Measurements from ENCODE around the gene KCNK1.

The KCNK1 gene

GRCh38 chr1:233624289-233624688 lies 10.4 kb downstream of the KCNK1 start:
- no peak for DNase-seq (ENCODE audit: low read depth)
- TF ChIP-seq, protein P1, sequence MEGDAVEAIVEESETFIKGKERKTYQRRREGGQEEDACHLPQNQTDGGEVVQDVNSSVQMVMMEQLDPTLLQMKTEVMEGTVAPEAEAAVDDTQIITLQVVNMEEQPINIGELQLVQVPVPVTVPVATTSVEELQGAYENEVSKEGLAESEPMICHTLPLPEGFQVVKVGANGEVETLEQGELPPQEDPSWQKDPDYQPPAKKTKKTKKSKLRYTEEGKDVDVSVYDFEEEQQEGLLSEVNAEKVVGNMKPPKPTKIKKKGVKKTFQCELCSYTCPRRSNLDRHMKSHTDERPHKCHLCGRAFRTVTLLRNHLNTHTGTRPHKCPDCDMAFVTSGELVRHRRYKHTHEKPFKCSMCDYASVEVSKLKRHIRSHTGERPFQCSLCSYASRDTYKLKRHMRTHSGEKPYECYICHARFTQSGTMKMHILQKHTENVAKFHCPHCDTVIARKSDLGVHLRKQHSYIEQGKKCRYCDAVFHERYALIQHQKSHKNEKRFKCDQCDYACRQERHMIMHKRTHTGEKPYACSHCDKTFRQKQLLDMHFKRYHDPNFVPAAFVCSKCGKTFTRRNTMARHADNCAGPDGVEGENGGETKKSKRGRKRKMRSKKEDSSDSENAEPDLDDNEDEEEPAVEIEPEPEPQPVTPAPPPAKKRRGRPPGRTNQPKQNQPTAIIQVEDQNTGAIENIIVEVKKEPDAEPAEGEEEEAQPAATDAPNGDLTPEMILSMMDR (IDR thresholded peaks at IDR 0.05; ENCODE audit: insufficient read depth, low read depth, low read length, missing control alignments): no peak
- H3K4me3 ChIP-seq (ENCODE audit: low read depth, low read length): no peak overlapping the region

GRCh38 chr1:233625087-233625486 lies 11.2 kb downstream of the KCNK1 start:
- H3K4me3 ChIP-seq (ENCODE audit: low read depth, low read length): no peak overlapping the region
- DNase-seq (ENCODE audit: low read depth): no peak
- TF ChIP-seq, protein P1 (IDR thresholded peaks at IDR 0.05; ENCODE audit: insufficient read depth, low read depth, low read length, missing control alignments): no peak

DNA sequence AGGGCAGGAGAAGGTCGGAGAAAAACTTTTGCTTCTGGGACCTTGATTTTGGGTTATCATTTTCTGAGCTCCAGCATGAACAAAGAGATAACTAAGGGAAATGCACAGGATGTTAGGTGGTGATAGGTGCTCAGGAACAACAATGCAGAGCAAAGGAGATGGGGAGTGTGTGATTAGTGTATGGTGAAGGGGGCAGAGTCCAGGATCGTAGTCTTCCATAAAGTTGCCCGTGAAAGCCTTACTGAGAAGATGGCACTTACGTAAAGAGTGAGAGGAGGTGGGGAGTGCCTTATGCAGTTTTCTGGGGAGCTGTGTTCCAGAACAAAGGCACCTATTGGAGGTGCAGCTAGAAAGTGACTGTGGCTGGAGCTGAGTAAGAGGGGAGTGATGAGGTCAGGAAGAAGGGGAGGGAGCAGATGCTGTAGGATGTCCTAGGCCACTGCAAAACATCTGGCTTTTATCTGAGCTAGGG lies 11.6 kb downstream of the KCNK1 start:
- H3K4me3 ChIP-seq (ENCODE audit: low read depth, low read length): no peak overlapping the region
- DNase-seq (ENCODE audit: low read depth): no peak
- TF ChIP-seq, protein P1 (IDR thresholded peaks at IDR 0.05; ENCODE audit: insufficient read depth, low read depth, low read length, missing control alignments): no peak

- DNase-seq (ENCODE audit: low read depth): peak; percentile 32
- H3K4me3 ChIP-seq (ENCODE audit: low read depth, low read length): no peak overlapping the region
- TF ChIP-seq, protein P1 (IDR thresholded peaks at IDR 0.05; ENCODE audit: insufficient read depth, low read depth, low read length, missing control alignments): no peak
Observed at GRCh38 chr1:233627376-233627775, 13.5 kb downstream of the KCNK1 start.

GRCh38 chr1:233627823-233628222 lies 13.9 kb downstream of the KCNK1 start:
- TF ChIP-seq, protein P1 (IDR thresholded peaks at IDR 0.05; ENCODE audit: insufficient read depth, low read depth, low read length, missing control alignments): no peak
- peak; percentile 86 for DNase-seq (ENCODE audit: low read depth)
- no peak overlapping the region for H3K4me3 ChIP-seq (ENCODE audit: low read depth, low read length)

GRCh38 chr1:233629305-233629935 lies 15.5 kb downstream of the KCNK1 start:
- no peak overlapping the region for H3K4me3 ChIP-seq (ENCODE audit: low read depth, low read length)
- DNase-seq (ENCODE audit: low read depth): no peak
- TF ChIP-seq, protein P1 (IDR thresholded peaks at IDR 0.05; ENCODE audit: insufficient read depth, low read depth, low read length, missing control alignments): no peak

All from GM12865 (cell line).